H1 (cell line): ENCODE data around the gene SLC2A5. TPM values are rescaled to one million over a fixed set of nuclear protein-coding genes. Genes with fewer than 3 reads are reported as not detected.

Experiments
- CTCF ChIA-PET: fragments of 300-600 bp; sonication (Branson Sonifier 250); formaldehyde crosslinking; loops from one replicate; lab custom pipeline; 2021; ENCODE audit not compliant: partially characterized antibody; lab: Charles Lee
- POLR2A ChIA-PET: fragments of 300-600 bp; sonication (Branson Sonifier 250); formaldehyde crosslinking; loops from one replicate; lab custom pipeline; 2021; ENCODE audit warnings: inconsistent platforms; ENCODE audit not compliant: partially characterized antibody; lab: Charles Lee
- DNase-seq, 2 experiments: peaks; one replicate each; pipeline versions ENCODE4 v3.0.0 to v3.0.0-alpha.2; 2010 to 2022; ENCODE audit warnings: low spot score in 2 of 2, low read depth in 1 of 2, mixed read lengths in 1 of 2
- FAIRE-seq: peaks from 2 replicates; lab custom pipeline; 2011; peaks lifted over from hg19 to GRCh38; lab: Jason Lieb, UNC
- H2AFZ ChIP-seq: 2 replicates; pipeline ENCODE4 v1.8.1; 2012; ENCODE audit warnings: low read length, inconsistent platforms
- H2AK5ac ChIP-seq: 2 replicates; pipeline ENCODE4 v1.6.1; 2013; ENCODE audit warnings: low read depth, low read length
- H2BK120ac ChIP-seq: replicated peaks from 2 replicates; pipeline ENCODE3; 2013; ENCODE audit warnings: low read depth, low read length, inconsistent platforms
- H2BK12ac ChIP-seq: 2 replicates; pipeline ENCODE4 v1.6.1; 2013; ENCODE audit warnings: low read depth, low read length
- H2BK15ac ChIP-seq: 2 replicates; pipeline ENCODE4 v1.6.1; 2013; ENCODE audit warnings: low read length
- H2BK20ac ChIP-seq: 2 replicates; pipeline ENCODE4 v1.6.1; 2013; ENCODE audit warnings: low read length
- H2BK5ac ChIP-seq: 2 replicates; pipeline ENCODE4 v1.6.1; 2013; ENCODE audit warnings: low read depth, low read length
- H3K14ac ChIP-seq: 2 replicates; pipeline ENCODE4 v1.6.1; 2013; ENCODE audit warnings: inconsistent platforms; ENCODE audit not compliant: insufficient read length
- H3K18ac ChIP-seq: 2 replicates; pipeline ENCODE4 v1.6.1; 2013; ENCODE audit warnings: low read length; ENCODE audit errors: extremely low read depth
- H3K23ac ChIP-seq: 2 replicates; pipeline ENCODE4 v1.6.1; 2013; ENCODE audit warnings: inconsistent platforms; ENCODE audit not compliant: insufficient read length
- H3K23me2 ChIP-seq: 2 replicates; pipeline ENCODE4 v1.6.1; 2013; ENCODE audit warnings: low read depth, low read length
- H3K27ac ChIP-seq: 2 replicates; pipeline ENCODE4 v1.6.1; 2011; ENCODE audit warnings: low read depth, low read length, inconsistent platforms
- H3K27me3 ChIP-seq, 4 experiments: replicated peaks in 1 of 4; 1 replicate in 1 of 4; 2 replicates in 3 of 4; pipeline versions ENCODE4 v1.6.1 to v1.8.1; 2011 to 2013; ENCODE audit warnings: low read length in 3 of 4, mild to moderate bottlenecking in 3 of 4, inconsistent platforms in 2 of 4, mixed read lengths in 2 of 4, moderate library complexity in 1 of 4; ENCODE audit not compliant: control insufficient read depth in 3 of 4, insufficient read depth in 3 of 4; ENCODE audit errors: extremely low read depth in 1 of 4
- H3K36me3 ChIP-seq, 4 experiments: 2 replicates each; pipeline versions ENCODE4 v1.6.1 to v1.8.1; 2011 to 2013; ENCODE audit warnings: mild to moderate bottlenecking in 4 of 4, low read length in 3 of 4, moderate library complexity in 2 of 4, control low read depth in 1 of 4, inconsistent platforms in 1 of 4; ENCODE audit not compliant: insufficient read depth in 4 of 4, control insufficient read depth in 2 of 4
- H3K4ac ChIP-seq: replicated peaks from 2 replicates; pipeline ENCODE3; 2013; ENCODE audit warnings: low read length, low read depth, mixed read lengths, inconsistent platforms; ENCODE audit not compliant: insufficient read length
- H3K4me1 ChIP-seq, 4 experiments: replicated peaks in 1 of 4; 1 replicate in 1 of 4; 2 replicates in 3 of 4; pipeline versions ENCODE4 v1.6.1 to v1.8.1; 2011 to 2013; ENCODE audit warnings: low read length in 3 of 4, inconsistent platforms in 2 of 4, mixed read lengths in 1 of 4; ENCODE audit not compliant: insufficient read depth in 4 of 4, control insufficient read depth in 3 of 4
- H3K4me2 ChIP-seq, 2 experiments: 2 replicates each; pipeline versions ENCODE4 v1.6.1 to v1.8.1; 2011 to 2013; ENCODE audit warnings: low read depth in 2 of 2, low read length in 2 of 2, control low read depth in 1 of 2, inconsistent platforms in 1 of 2, mild to moderate bottlenecking in 1 of 2; ENCODE audit not compliant: insufficient read depth in 1 of 2
- H3K4me3 ChIP-seq, 4 experiments: fragments of 200-600, 300-600 bp in 1 of 4; sonication (generic), shearing (Covaris generic), sonication (Bioruptor Twin) in 1 of 4; 2 replicates each; pipeline versions ENCODE4 v1.5.1 to v1.8.1; 2011 to 2016; ENCODE audit warnings: low read length in 4 of 4, low read depth in 3 of 4, control low read depth in 2 of 4, inconsistent platforms in 2 of 4, mild to moderate bottlenecking in 2 of 4, mixed read lengths in 1 of 4, moderate library complexity in 1 of 4; ENCODE audit not compliant: insufficient read depth in 2 of 4; ENCODE audit errors: extremely low read depth in 1 of 4
- H3K56ac ChIP-seq: replicated peaks from 2 replicates; pipeline ENCODE3; 2013; ENCODE audit warnings: low read depth, mild to moderate bottlenecking, mixed read lengths, low read length, inconsistent platforms; ENCODE audit not compliant: insufficient read length
- H3K79me1 ChIP-seq: 2 replicates; pipeline ENCODE4 v1.6.1; 2013; ENCODE audit warnings: low read depth, low read length, control low read depth
- H3K79me2 ChIP-seq, 2 experiments: 2 replicates each; pipeline versions ENCODE4 v1.6.1 to v1.8.1; 2012 to 2013; ENCODE audit warnings: low read length in 2 of 2, mild to moderate bottlenecking in 2 of 2, inconsistent platforms in 1 of 2; ENCODE audit not compliant: insufficient read depth in 2 of 2, control insufficient read depth in 1 of 2
- H3K9ac ChIP-seq, 4 experiments: replicated peaks in 1 of 4; 1 replicate in 1 of 4; 2 replicates in 3 of 4; pipeline versions ENCODE4 v1.6.1 to v1.8.1; 2011 to 2013; ENCODE audit warnings: low read depth in 3 of 4, low read length in 3 of 4, control low read depth in 2 of 4, mild to moderate bottlenecking in 2 of 4, moderate library complexity in 2 of 4, inconsistent platforms in 1 of 4; ENCODE audit errors: extremely low read depth in 1 of 4
- H3K9me3 ChIP-seq, 2 experiments: 2 replicates each; pipeline versions ENCODE4 v1.6.1 to v1.8.1; 2012 to 2013; ENCODE audit warnings: mild to moderate bottlenecking in 2 of 2, moderate library complexity in 2 of 2, control low read depth in 1 of 2, inconsistent platforms in 1 of 2, low read depth in 1 of 2, low read length in 1 of 2, mixed read lengths in 1 of 2; ENCODE audit not compliant: insufficient read depth in 2 of 2
- H4K20me1 ChIP-seq, 2 experiments: replicated peaks in 1 of 2; 2 replicates each; pipeline versions ENCODE3 to v1.8.1; 2011 to 2013; ENCODE audit warnings: inconsistent platforms in 2 of 2, low read length in 2 of 2, mild to moderate bottlenecking in 1 of 2; ENCODE audit not compliant: insufficient read depth in 2 of 2, control insufficient read depth in 1 of 2
- H4K5ac ChIP-seq: 2 replicates; pipeline ENCODE4 v1.6.1; 2013; ENCODE audit warnings: low read length, low read depth, mixed read lengths, inconsistent platforms; ENCODE audit not compliant: insufficient read length
- H4K8ac ChIP-seq: 2 replicates; pipeline ENCODE4 v1.8.0; 2013; ENCODE audit warnings: mild to moderate bottlenecking, moderate library complexity, low read length, inconsistent platforms; ENCODE audit not compliant: insufficient read depth; ENCODE audit errors: extremely low read depth
- H4K91ac ChIP-seq: replicated peaks from 2 replicates; pipeline ENCODE3; 2013; ENCODE audit warnings: low read length, mixed read lengths, inconsistent platforms; ENCODE audit not compliant: insufficient read length
- CTBP2 ChIP-seq: IDR thresholded peaks from 2 replicates; pipeline ENCODE4 v1.7.0; 2011; ENCODE audit warnings: borderline replicate concordance, mild to moderate bottlenecking, moderate library complexity, mixed read lengths, low read length; ENCODE audit not compliant: insufficient read depth, insufficient read length
- HDAC6 ChIP-seq: IDR thresholded peaks from one replicate; pipeline ENCODE4 v1.7.1; 2012; ENCODE audit warnings: low read depth, mild to moderate bottlenecking, inconsistent platforms, low read length, moderate library complexity
- MAFK ChIP-seq: IDR thresholded peaks from 2 replicates; pipeline ENCODE4 v1.6.1; 2012; ENCODE audit warnings: low read depth, mild to moderate bottlenecking, improper control_type of control experiment, low read length
- MAX ChIP-seq: IDR thresholded peaks from 2 replicates; pipeline ENCODE4 v1.6.1; 2012; ENCODE audit warnings: inconsistent platforms
- SAP30 ChIP-seq: fragments of 300-600 bp; sonication (generic); IDR thresholded peaks from 2 replicates; pipeline ENCODE4 v1.7.1; 2012; ENCODE audit warnings: low read length, moderate library complexity, mild to moderate bottlenecking, inconsistent platforms; ENCODE audit not compliant: insufficient read depth, insufficient replicate concordance
- SP1 ChIP-seq: IDR thresholded peaks from 2 replicates; pipeline ENCODE4 v1.6.1; 2011; ENCODE audit warnings: low read depth, low read length
- SP2 ChIP-seq: IDR thresholded peaks from 2 replicates; pipeline ENCODE4 v1.6.1; 2012; ENCODE audit warnings: mild to moderate bottlenecking, low read length, inconsistent platforms
- TAF7 ChIP-seq: optimal IDR thresholded peaks from 2 replicates; pipeline ENCODE3; 2011; ENCODE audit warnings: low read depth, mild to moderate bottlenecking, inconsistent platforms, low read length, moderate library complexity, borderline replicate concordance
- WGBS, 2 experiments: shearing (Covaris generic) in 1 of 2; methylation state at CpG; one replicate each; pipeline versions ENCODE4 v1.1.6 to v1.1.7; 2013 to 2015; ENCODE audit warnings: low lambda C conversion rate in 2 of 2, mixed read lengths in 2 of 2, inconsistent platforms in 1 of 2, low coverage in 1 of 2, missing lambda C conversion rate in 1 of 2; ENCODE audit not compliant: insufficient replicate concordance in 2 of 2, insufficient coverage in 1 of 2, insufficient read length in 1 of 2; ENCODE audit errors: extremely low coverage in 1 of 2, missing lambda C conversion rate in 1 of 2; 5-methylcytosine and 5-hydroxymethylcytosine counted together
- polyA plus RNA-seq, 7 experiments: library from polyadenylated mRNA; depleted of rRNA in 3 of 7; stranded (reverse) in 5 of 7; unstranded in 2 of 7; fragments of >200 nt in 5 of 7; fragments of 200-250 nt in 2 of 7; gene quantifications; 1 replicate in 5 of 7; 2 replicates in 1 of 7; 4 replicates in 1 of 7; pipeline versions ENCODE4 v1.2.1 to v1.2.3, GENCODE V29; 2011 to 2013; ENCODE audit warnings: missing spikeins in 2 of 7, mixed read lengths in 2 of 7
- total RNA-seq: library from RNA; stranded (reverse); fragmentation: NEBNext Ultra II Directional; extraction: Animal tissue kit (Norgen Biotek cat#: 25700); gene quantifications from 2 replicates; pipeline ENCODE4 v1.2.1, GENCODE V29; 2021

The SLC2A5 gene
- total and polyA plus RNA-seq, 2 of the 8 experiments (the other 6 are each of a cell fraction or from before 2014, with no cell fraction given): 0.12 TPM; not detected in 1

GRCh38 chr1:9081473-9081872, 12.0 kb upstream of the SLC2A5 start:
- no peaks in the 10 kb centered on the region for H3K23me2 ChIP-seq
- no peak overlapping the region for H3K14ac ChIP-seq
- H2BK5ac ChIP-seq: no peak overlapping the region
- POLR2A ChIA-PET: no interaction called here
- no peaks in the 10 kb centered on the region for H3K36me3 ChIP-seq
- no peak overlapping the region for H2BK120ac ChIP-seq
- no peak overlapping the region for H3K56ac ChIP-seq
- H2BK15ac ChIP-seq: no peak overlapping the region
- TF ChIP-seq SAP30: no peak
- no peak for TF ChIP-seq CTBP2
- TF ChIP-seq TAF7: no peak
- TF ChIP-seq SP1: no peak
- TF ChIP-seq MAFK: no peak
- no peak for TF ChIP-seq HDAC6
- TF ChIP-seq SP2: no peak
- no peak for TF ChIP-seq MAX
- TF ChIP-seq, all 59 proteins: peak for 0
- no peaks in the 10 kb centered on the region for H3K4me1 ChIP-seq
- FAIRE-seq (no peak), DNase-seq (no peak)
- H4K20me1 ChIP-seq: no peaks in the 10 kb centered on the region
- CTCF ChIA-PET: interaction anchor here (0.6 to 4.3 kb wide), 5 partner anchors 20 to 1358 kb away, joined by 3 to 20 read pairs (median 3); no protein-coding TSS in a partner anchor
- no peak overlapping the region for H3K9ac ChIP-seq
- no peak overlapping the region for H2AFZ ChIP-seq
- H4K5ac ChIP-seq: no peak overlapping the region
- no peak overlapping the region for H3K4me2 ChIP-seq
- no peaks in the 10 kb centered on the region for H3K79me2 ChIP-seq
- no peak overlapping the region for H2AK5ac ChIP-seq
- no peak overlapping the region for H4K91ac ChIP-seq
- H3K27ac ChIP-seq: no peak overlapping the region
- no peak overlapping the region for H2BK12ac ChIP-seq
- H3K4ac ChIP-seq: no peak overlapping the region
- no peak overlapping the region for H4K8ac ChIP-seq
- H3K27me3 ChIP-seq: no peaks in the 10 kb centered on the region
- no peaks in the 10 kb centered on the region for H3K79me1 ChIP-seq
- no peak overlapping the region for H3K18ac ChIP-seq
- 78% methylated on average over 3 of the region's 3 CpGs; no CpG with 5 or more reads in 1 of the 2 experiments for WGBS, 2 experiments
- H3K9me3 ChIP-seq: peaks cover 0 to under 1% of the 10 kb centered on the region in 2 experiments; a peak in 1 of 4 replicates
- no peak overlapping the region for H3K23ac ChIP-seq
- H3K4me3 ChIP-seq: no peak overlapping the region
- H2BK20ac ChIP-seq: no peak overlapping the region
